Mucosa of descending colon (tissue), 3 donors: Measurements from ENCODE around the gene CEACAM8. TPM values are rescaled to one million over a fixed set of nuclear protein-coding genes. Genes with fewer than 3 reads are reported as not detected.
"Not testable (repeated sequence)": the region's sequence is repeated elsewhere in the genome, so short reads cannot be mapped to it uniquely, and the experiment has no call there.

Source experiments
- ATAC-seq: fragments of 200-7000 bp; cut with Tn5 transposase; one replicate; pipeline ENCODE4 v1.9.1; 2020; ENCODE audit warnings: mild to moderate bottlenecking, moderate library complexity
- DNase-seq, 3 donors: peaks; one replicate each; pipeline ENCODE4 v3.0.0-alpha.2; 2020
- H3K36me3 ChIP-seq: fragments of 200-600 bp; one replicate; pipeline ENCODE4 v1.8.0; 2021; ENCODE audit warnings: low read depth, mild to moderate bottlenecking
- H3K4me1 ChIP-seq: fragments of 200-600 bp; one replicate; pipeline ENCODE4 v1.8.0; 2021; ENCODE audit warnings: low read depth, mild to moderate bottlenecking
- H3K4me3 ChIP-seq: fragments of 200-600 bp; one replicate; pipeline ENCODE4 v1.8.0; 2021; ENCODE audit warnings: mild to moderate bottlenecking
- H3K9me3 ChIP-seq: fragments of 200-600 bp; one replicate; pipeline ENCODE4 v1.8.0; 2021; ENCODE audit warnings: mild to moderate bottlenecking
- intact Hi-C, 2 donors: fragments of 100-400 bp; cut with DNase I in 1 of 2; cut with micrococcal nuclease in 1 of 2; formaldehyde crosslinking; loops; one replicate each; pipeline versions ENCODE4 v1.11.0 to v1.11.1; 2022; cut with DNase I, micrococcal nuclease
- total RNA-seq, 3 donors: library from RNA; stranded (reverse); fragmentation: NEBNext Ultra II Directional in 2 of 3; extraction: Animal tissue kit (Norgen Biotek cat#: 25700) in 2 of 3; gene quantifications; one replicate each; pipeline versions ENCODE4 v1.2.1 to v1.2.4, GENCODE V29; 2021 to 2023
- TF ChIP-seq, protein P1 (sequence below): fragments of 200-600 bp; IDR thresholded peaks from one replicate; pipeline ENCODE4 v1.8.0; 2022; ENCODE audit warnings: antibody characterized with exemption, mild to moderate bottlenecking
- donor health status: DM: no; HTN: no; CAD: no; lungs with moderate emphysema.
- donor health status: DM: no; HTN: no; CAD: no.
- donor health status: DM: no; HTN: yes; CAD: no.

CEACAM8 gene
- total RNA-seq, 3 donors from 2014 or later, result 0.32 to 5.1 (median 1.1) TPM

DNA sequence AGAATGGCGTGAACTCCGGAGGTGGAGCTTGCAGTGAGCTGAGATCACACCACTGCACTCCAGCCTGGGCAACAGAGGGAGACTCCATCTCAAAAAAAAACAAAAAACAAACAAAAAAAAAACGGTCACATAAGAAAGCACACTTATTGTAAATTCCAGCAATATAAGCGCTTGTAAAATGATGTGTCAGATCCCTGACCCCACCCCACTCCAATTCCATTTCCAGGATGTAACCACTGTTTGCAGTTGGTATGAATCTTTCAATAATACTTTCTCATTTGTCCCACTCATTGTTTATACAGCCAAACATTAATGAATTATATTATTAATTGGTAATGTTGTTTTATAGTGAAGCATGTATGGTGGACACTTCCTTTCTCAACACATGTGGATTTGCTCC is 50.6 kb downstream of the CEACAM8 start:
- peak; percentile 74 for ATAC-seq
- Histone ChIP-seq H3K36me3 (no peaks in the 10 kb centered on the region), H3K4me1 (no peaks in the 10 kb centered on the region), H3K4me3 (no peak overlapping the region), H3K9me3 (peaks cover 2% of the 10 kb centered on the region)
- TF ChIP-seq, protein P1, sequence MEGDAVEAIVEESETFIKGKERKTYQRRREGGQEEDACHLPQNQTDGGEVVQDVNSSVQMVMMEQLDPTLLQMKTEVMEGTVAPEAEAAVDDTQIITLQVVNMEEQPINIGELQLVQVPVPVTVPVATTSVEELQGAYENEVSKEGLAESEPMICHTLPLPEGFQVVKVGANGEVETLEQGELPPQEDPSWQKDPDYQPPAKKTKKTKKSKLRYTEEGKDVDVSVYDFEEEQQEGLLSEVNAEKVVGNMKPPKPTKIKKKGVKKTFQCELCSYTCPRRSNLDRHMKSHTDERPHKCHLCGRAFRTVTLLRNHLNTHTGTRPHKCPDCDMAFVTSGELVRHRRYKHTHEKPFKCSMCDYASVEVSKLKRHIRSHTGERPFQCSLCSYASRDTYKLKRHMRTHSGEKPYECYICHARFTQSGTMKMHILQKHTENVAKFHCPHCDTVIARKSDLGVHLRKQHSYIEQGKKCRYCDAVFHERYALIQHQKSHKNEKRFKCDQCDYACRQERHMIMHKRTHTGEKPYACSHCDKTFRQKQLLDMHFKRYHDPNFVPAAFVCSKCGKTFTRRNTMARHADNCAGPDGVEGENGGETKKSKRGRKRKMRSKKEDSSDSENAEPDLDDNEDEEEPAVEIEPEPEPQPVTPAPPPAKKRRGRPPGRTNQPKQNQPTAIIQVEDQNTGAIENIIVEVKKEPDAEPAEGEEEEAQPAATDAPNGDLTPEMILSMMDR, result no peak
- intact Hi-C loops, result no loop called here
- DNase-seq, result peak in 1 of 3 donors; percentile 17

GRCh38 chr19:42542791-42543190 is 51.9 kb downstream of the CEACAM8 start:
- ATAC-seq (peak; percentile 30), DNase-seq (peak in 1 of 3 donors; percentile 9)
- Histone ChIP-seq H3K4me3 (no peak overlapping the region), H3K4me1 (no peaks in the 10 kb centered on the region), H3K9me3 (no peaks in the 10 kb centered on the region), H3K36me3 (no peaks in the 10 kb centered on the region)
- intact Hi-C loops, result no loop called here
- TF ChIP-seq, protein P1, result no peak

DNA sequence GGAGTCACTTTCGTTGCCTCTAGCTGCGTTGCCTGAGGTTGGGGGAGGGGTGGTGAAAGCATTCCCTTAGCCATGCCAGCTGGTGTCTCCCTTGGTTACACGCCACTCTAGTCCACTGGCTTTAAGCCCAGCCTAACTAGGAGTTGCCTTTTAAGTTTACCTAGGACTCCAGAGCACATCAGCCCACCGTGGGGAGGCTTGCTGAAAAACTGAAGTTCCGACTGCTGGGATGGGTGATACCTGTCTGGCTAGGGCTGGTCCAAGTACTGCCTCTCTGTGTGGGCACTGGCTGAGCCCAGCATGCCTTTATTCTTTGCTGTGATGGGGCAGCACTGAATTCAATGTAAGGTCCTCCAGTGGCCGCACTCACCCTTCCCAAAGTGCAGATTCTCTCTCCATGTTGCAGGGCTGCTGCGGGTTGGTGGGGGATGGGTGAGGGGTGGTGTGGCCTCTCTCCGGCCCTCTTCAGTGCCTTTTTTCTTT is 54.6 kb downstream of the CEACAM8 start:
- DNase-seq, result peak in 1 of 3 donors; percentile 25

GRCh38 chr19:42538841-42539709 is 55.6 kb downstream of the CEACAM8 start:
- intact Hi-C loops, result loop anchor here in 1 of 2 donors (10.0 kb wide), 1 partner anchor 94 kb away; the partner anchor contains the start of gene CXCL17
- H3K4me1 ChIP-seq, result no peaks in the 10 kb centered on the region
- no peaks in the 10 kb centered on the region for H3K36me3 ChIP-seq
- H3K4me3 ChIP-seq, result no peak overlapping the region
- H3K9me3 ChIP-seq, result no peaks in the 10 kb centered on the region
- no peak for ATAC-seq
- TF ChIP-seq, protein P1, result no peak
- DNase-seq, result no peak

More for the DNA sequence above, 54.6 kb downstream of the CEACAM8 start:
- H3K4me1 ChIP-seq, result no peaks in the 10 kb centered on the region
- TF ChIP-seq, protein P1, result no peak
- intact Hi-C loops, result no loop called here
- no peak overlapping the region for H3K4me3 ChIP-seq
- H3K9me3 ChIP-seq, result no peaks in the 10 kb centered on the region
- no peak for ATAC-seq
- H3K36me3 ChIP-seq, result no peaks in the 10 kb centered on the region

- not testable (repeated sequence) for H3K9me3 ChIP-seq, H3K4me1 ChIP-seq, DNase-seq, H3K36me3 ChIP-seq, ATAC-seq, H3K4me3 ChIP-seq
- intact Hi-C loops, result loop anchor here in 1 of 2 donors (10.0 kb wide), 1 partner anchor 90 kb away; the partner anchor contains the start of gene CXCL17
Measured at GRCh38 chr19:42535276-42535675, 59.4 kb downstream of the CEACAM8 start.

DNA sequence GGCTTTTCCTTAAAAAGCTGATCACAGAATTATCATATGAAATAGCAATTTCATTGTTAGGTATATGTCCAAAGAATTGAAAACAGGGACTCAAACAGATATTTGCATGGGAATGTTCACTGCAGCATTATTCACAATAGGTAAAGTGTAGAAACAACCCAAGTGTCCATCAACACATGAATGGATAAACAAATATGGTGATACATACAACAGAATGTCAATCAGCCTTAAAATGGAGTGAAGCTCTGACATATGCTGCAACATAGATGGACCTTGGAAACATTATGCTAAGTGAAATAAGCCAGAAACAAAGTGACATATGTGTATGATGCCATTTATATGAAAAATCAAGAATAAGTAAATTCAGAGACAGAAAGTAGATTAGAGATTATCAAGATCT is 60.3 kb downstream of the CEACAM8 start:
- Histone ChIP-seq H3K9me3 (no peaks in the 10 kb centered on the region), H3K4me3 (no peak overlapping the region), H3K36me3 (no peaks in the 10 kb centered on the region), H3K4me1 (no peaks in the 10 kb centered on the region)
- DNase-seq, result no peak
- intact Hi-C loops, result loop anchor here in 1 of 2 donors (10.0 kb wide), 1 partner anchor 90 kb away; the partner anchor contains the start of gene CXCL17
- TF ChIP-seq, protein P1, result no peak
- ATAC-seq, result no peak
